GM21515 (cell line): Measurements from ENCODE around the gene ZCCHC4.
A peak's percentile ranks its signal among the peaks of the same experiment; 100 is the strongest.

Source experiments
- ATAC-seq: cut with Tn5 transposase; IDR thresholded peaks from one replicate; pipeline ENCODE4 v1.9.1; 2021; ENCODE audit not compliant: unreplicated experiment

ZCCHC4 gene

GRCh38 chr4:25376754-25377571, 64.4 kb downstream of the ZCCHC4 start, which contains the start of gene ANAPC4:
Gene ANAPC4, plus strand, starts transcription at chr4:25377263. Its CDS starts 165 bp downstream, at chr4:25377428.
- peak; percentile 96 for ATAC-seq

- peak; percentile 11 for ATAC-seq
These were observed 65.2 kb downstream of the ZCCHC4 start for GRCh38 chr4:25377572-25378436.

GRCh38 chr4:25378437-25378743, 65.8 kb downstream of the ZCCHC4 start:
- no peak for ATAC-seq

GRCh38 chr4:25379591-25379990, 67.0 kb downstream of the ZCCHC4 start:
- ATAC-seq: no peak

- ATAC-seq: no peak
These were observed 71.1 kb downstream of the ZCCHC4 start for GRCh38 chr4:25383647-25384046.

GRCh38 chr4:25386926-25387325, 74.4 kb downstream of the ZCCHC4 start:
- ATAC-seq: no peak

GRCh38 chr4:25397305-25397704, 84.7 kb downstream of the ZCCHC4 start:
- no peak for ATAC-seq

- no peak for ATAC-seq
These were observed 86.9 kb downstream of the ZCCHC4 start for GRCh38 chr4:25399510-25399909.

GRCh38 chr4:25401066-25401465, 88.5 kb downstream of the ZCCHC4 start:
- ATAC-seq: no peak

- ATAC-seq: no peak
These were observed 89.9 kb downstream of the ZCCHC4 start for GRCh38 chr4:25402521-25402920.

GRCh38 chr4:25403699-25404098, 91.1 kb downstream of the ZCCHC4 start:
- no peak for ATAC-seq

GRCh38 chr4:25405453-25405852, 92.9 kb downstream of the ZCCHC4 start:
- ATAC-seq: no peak

- ATAC-seq: no peak
These were observed 93.6 kb downstream of the ZCCHC4 start for GRCh38 chr4:25406081-25406692.

- no peak for ATAC-seq
These were observed 98.4 kb downstream of the ZCCHC4 start for GRCh38 chr4:25410820-25411529.

- ATAC-seq: no peak
These were observed 100.7 kb downstream of the ZCCHC4 start for GRCh38 chr4:25413261-25413660.

- ATAC-seq: no peak
These were observed 104.4 kb downstream of the ZCCHC4 start for GRCh38 chr4:25417014-25417413.
